Measurements from ENCODE around the gene KIAA1549. TPM values are rescaled to one million over a fixed set of nuclear protein-coding genes. Genes with fewer than 3 reads are reported as not detected.

KIAA1549 gene
- total RNA-seq, 4 donors from 2014 or later, result 1.6 to 5.0 (median 3.3) TPM

- Histone ChIP-seq H3K27me3 (no peaks in the 10 kb centered on the region), H3K4me3 (no peak overlapping the region), H3K9me3 (peaks cover 0 to 3% (median 0%) of the 10 kb centered on the region in 4 donors), H3K27ac (no peak overlapping the region), H3K4me1 (no peaks in the 10 kb centered on the region), H3K36me3 (no peaks in the 10 kb centered on the region)
- no peak for DNase-seq
- no peak for TF ChIP-seq POLR2A (IDR thresholded peaks at IDR 0.05)
- TF ChIP-seq CTCF (IDR thresholded peaks at IDR 0.05), result no peak
These were observed 127.0 kb downstream of the KIAA1549 start for GRCh38 chr7:138854115-138854645.

- Histone ChIP-seq H3K4me1 (no peaks in the 10 kb centered on the region), H3K9me3 (peaks cover 0 to 3% (median 0%) of the 10 kb centered on the region in 4 donors), H3K36me3 (no peaks in the 10 kb centered on the region), H3K4me3 (no peak overlapping the region), H3K27ac (no peak overlapping the region), H3K27me3 (no peaks in the 10 kb centered on the region)
- no peak for DNase-seq
- TF ChIP-seq CTCF (IDR thresholded peaks at IDR 0.05) (no peak), POLR2A (IDR thresholded peaks at IDR 0.05) (no peak)
These were observed 127.7 kb downstream of the KIAA1549 start for GRCh38 chr7:138853448-138853847.

- Histone ChIP-seq H3K27me3 (no peaks in the 10 kb centered on the region), H3K4me1 (no peaks in the 10 kb centered on the region), H3K27ac (no peak overlapping the region), H3K9me3 (peaks cover 0 to under 1% (median 0%) of the 10 kb centered on the region in 4 donors), H3K4me3 (no peak overlapping the region), H3K36me3 (no peaks in the 10 kb centered on the region)
- no peak for DNase-seq
- TF ChIP-seq POLR2A (IDR thresholded peaks at IDR 0.05), result no peak
- no peak for TF ChIP-seq CTCF (IDR thresholded peaks at IDR 0.05)
These were observed 128.7 kb downstream of the KIAA1549 start for GRCh38 chr7:138852469-138852868.

- no peak overlapping the region for H3K27ac ChIP-seq
- DNase-seq, result no peak
- no peaks in the 10 kb centered on the region for H3K9me3 ChIP-seq
- TF ChIP-seq CTCF (IDR thresholded peaks at IDR 0.05) (no peak), POLR2A (IDR thresholded peaks at IDR 0.05) (no peak)
- no peaks in the 10 kb centered on the region for H3K27me3 ChIP-seq
- H3K4me3 ChIP-seq, result no peak overlapping the region
- H3K4me1 ChIP-seq, result no peaks in the 10 kb centered on the region
- H3K36me3 ChIP-seq, result no peaks in the 10 kb centered on the region
These were observed 131.5 kb downstream of the KIAA1549 start for GRCh38 chr7:138849701-138850100.

- no peak for DNase-seq
- H3K36me3 ChIP-seq, result no peaks in the 10 kb centered on the region
- H3K27me3 ChIP-seq, result no peaks in the 10 kb centered on the region
- H3K4me3 ChIP-seq, result no peak overlapping the region
- no peaks in the 10 kb centered on the region for H3K9me3 ChIP-seq
- no peaks in the 10 kb centered on the region for H3K4me1 ChIP-seq
- no peak overlapping the region for H3K27ac ChIP-seq
- TF ChIP-seq CTCF (IDR thresholded peaks at IDR 0.05) (no peak), POLR2A (IDR thresholded peaks at IDR 0.05) (no peak)
These were observed 132.9 kb downstream of the KIAA1549 start for GRCh38 chr7:138848056-138848980.

All from Peyer's patch (tissue), 4 donors.